ENCODE data around the gene DDA1.

Gene DDA1

GRCh38 chr19:17337675-17338432 is 28.5 kb downstream of the DDA1 start:
- Histone ChIP-seq H3K36me3 (ENCODE audit: control insufficient read depth in 1 of 2, insufficient read depth in 2 of 2, low read length in 2 of 2) (peaks cover 4 to 5% of the 10 kb centered on the region in 2 experiments), H3K4me1 (ENCODE audit: control insufficient read depth in 1 of 2, insufficient read depth in 2 of 2, low read length in 2 of 2) (peaks cover 19 to 20% of the 10 kb centered on the region in 2 experiments), H2AK5ac (ENCODE audit: low read length) (peak overlapping the region; percentile 49), H3K4ac (ENCODE audit: low read depth, low read length) (peak overlapping the region; percentile 1), H3K79me2 (ENCODE audit: control insufficient read depth, insufficient read depth, low read length, poor library complexity) (peaks cover 5% of the 10 kb centered on the region), H3K79me1 (ENCODE audit: low read length) (peaks cover 26% of the 10 kb centered on the region), H4K91ac (ENCODE audit: low read depth, low read length) (peak overlapping the region; percentile 60), H3K27ac (ENCODE audit: low read depth, low read length) (no peak overlapping the region), H4K12ac (ENCODE audit: low read depth, low read length) (peak overlapping the region; percentile 66), H3K23ac (ENCODE audit: low read length) (no peak overlapping the region), H3K18ac (ENCODE audit: low read length) (peak overlapping the region; percentile 51), H3K27me3 (ENCODE audit: insufficient read depth, low read length) (no peaks in the 10 kb centered on the region), H2BK120ac (ENCODE audit: insufficient read depth, low read length, poor library complexity) (peak overlapping the region; percentile 9), H3K9ac (ENCODE audit: low read length) (peak overlapping the region; percentile 80), H3K14ac (ENCODE audit: low read length) (peak overlapping the region; percentile 65), H3K4me2 (ENCODE audit: low read length) (peak overlapping the region; percentile 97), H3K9me3 (ENCODE audit: insufficient read depth, low read depth, low read length) (peaks cover 2% of the 10 kb centered on the region), H2AFZ (ENCODE audit: insufficient read depth, low read length, poor library complexity) (peak overlapping the region; percentile 56), H3K4me3 (ENCODE audit: low read depth, low read length) (peak overlapping the region; percentile 77), H2BK5ac (ENCODE audit: low read depth, low read length, poor library complexity) (no peak overlapping the region), H2BK12ac (ENCODE audit: low read length) (no peak overlapping the region), H4K8ac (ENCODE audit: low read depth, low read length) (peak overlapping the region; percentile 89)
- no CpG with 5 or more reads among the region's 50 CpGs for WGBS (ENCODE audit: extremely low coverage, insufficient coverage, insufficient read length)
- DNase-seq, result peak in 1 of 2 donors; percentile 25

- peaks cover 19 to 20% of the 10 kb centered on the region in 2 experiments for H3K4me1 ChIP-seq (ENCODE audit: control insufficient read depth in 1 of 2, insufficient read depth in 2 of 2, low read length in 2 of 2)
- WGBS (ENCODE audit: extremely low coverage, insufficient coverage, insufficient read length), result no CpG with 5 or more reads among the region's 30 CpGs
Observed at GRCh38 chr19:17338433-17339078, 29.2 kb downstream of the DDA1 start.

GRCh38 chr19:17339088-17339741 is 29.9 kb downstream of the DDA1 start:
- peaks cover 5% of the 10 kb centered on the region for H3K79me2 ChIP-seq (ENCODE audit: control insufficient read depth, insufficient read depth, low read length, poor library complexity)
- no peak overlapping the region for H3K14ac ChIP-seq (ENCODE audit: low read length)
- H2BK120ac ChIP-seq (ENCODE audit: insufficient read depth, low read length, poor library complexity), result no peak overlapping the region
- no peak overlapping the region for H3K27ac ChIP-seq (ENCODE audit: low read depth, low read length)
- no peak overlapping the region for H2BK12ac ChIP-seq (ENCODE audit: low read length)
- H3K36me3 ChIP-seq (ENCODE audit: control insufficient read depth in 1 of 2, insufficient read depth in 2 of 2, low read length in 2 of 2), result peaks cover 4 to 5% of the 10 kb centered on the region in 2 experiments
- no peak overlapping the region for H3K23ac ChIP-seq (ENCODE audit: low read length)
- DNase-seq, result no peak
- H3K9me3 ChIP-seq (ENCODE audit: insufficient read depth, low read depth, low read length), result no peaks in the 10 kb centered on the region
- H3K4me3 ChIP-seq (ENCODE audit: low read depth, low read length), result no peak overlapping the region
- H3K18ac ChIP-seq (ENCODE audit: low read length), result no peak overlapping the region
- no peak overlapping the region for H3K9ac ChIP-seq (ENCODE audit: low read length)
- no peak overlapping the region for H4K91ac ChIP-seq (ENCODE audit: low read depth, low read length)
- no peak overlapping the region for H2BK5ac ChIP-seq (ENCODE audit: low read depth, low read length, poor library complexity)
- peaks cover 13% of the 10 kb centered on the region in 2 experiments for H3K4me1 ChIP-seq (ENCODE audit: control insufficient read depth in 1 of 2, insufficient read depth in 2 of 2, low read length in 2 of 2)
- H3K4ac ChIP-seq (ENCODE audit: low read depth, low read length), result no peak overlapping the region
- H3K4me2 ChIP-seq (ENCODE audit: low read length), result no peak overlapping the region
- H3K79me1 ChIP-seq (ENCODE audit: low read length), result peaks cover 19% of the 10 kb centered on the region
- H2AK5ac ChIP-seq (ENCODE audit: low read length), result no peak overlapping the region
- no peak overlapping the region for H4K8ac ChIP-seq (ENCODE audit: low read depth, low read length)
- H3K27me3 ChIP-seq (ENCODE audit: insufficient read depth, low read length), result no peaks in the 10 kb centered on the region
- no peak overlapping the region for H2AFZ ChIP-seq (ENCODE audit: insufficient read depth, low read length, poor library complexity)
- no peak overlapping the region for H4K12ac ChIP-seq (ENCODE audit: low read depth, low read length)
- no CpG with 5 or more reads among the region's 34 CpGs for WGBS (ENCODE audit: extremely low coverage, insufficient coverage, insufficient read length)

More at GRCh38 chr19:17338433-17339078, 29.2 kb downstream of the DDA1 start:
- H3K4ac ChIP-seq (ENCODE audit: low read depth, low read length), result no peak overlapping the region
- H2BK12ac ChIP-seq (ENCODE audit: low read length), result no peak overlapping the region
- peak overlapping the region; percentile 97 for H3K4me2 ChIP-seq (ENCODE audit: low read length)
- no peaks in the 10 kb centered on the region for H3K27me3 ChIP-seq (ENCODE audit: insufficient read depth, low read length)
- H3K79me1 ChIP-seq (ENCODE audit: low read length), result peaks cover 26% of the 10 kb centered on the region
- H3K9ac ChIP-seq (ENCODE audit: low read length), result no peak overlapping the region
- H3K4me3 ChIP-seq (ENCODE audit: low read depth, low read length), result peak overlapping the region; percentile 77
- no peak overlapping the region for H3K23ac ChIP-seq (ENCODE audit: low read length)
- H2BK5ac ChIP-seq (ENCODE audit: low read depth, low read length, poor library complexity), result no peak overlapping the region
- no peak overlapping the region for H4K91ac ChIP-seq (ENCODE audit: low read depth, low read length)
- no peak overlapping the region for H2BK120ac ChIP-seq (ENCODE audit: insufficient read depth, low read length, poor library complexity)
- no peak for DNase-seq
- H3K79me2 ChIP-seq (ENCODE audit: control insufficient read depth, insufficient read depth, low read length, poor library complexity), result peaks cover 5% of the 10 kb centered on the region
- H3K9me3 ChIP-seq (ENCODE audit: insufficient read depth, low read depth, low read length), result peaks cover 2% of the 10 kb centered on the region
- H4K12ac ChIP-seq (ENCODE audit: low read depth, low read length), result peak overlapping the region; percentile 34
- peak overlapping the region; percentile 56 for H2AFZ ChIP-seq (ENCODE audit: insufficient read depth, low read length, poor library complexity)
- no peak overlapping the region for H4K8ac ChIP-seq (ENCODE audit: low read depth, low read length)
- no peak overlapping the region for H3K14ac ChIP-seq (ENCODE audit: low read length)
- H3K27ac ChIP-seq (ENCODE audit: low read depth, low read length), result no peak overlapping the region
- peak overlapping the region; percentile 51 for H3K18ac ChIP-seq (ENCODE audit: low read length)
- peak overlapping the region; percentile 49 for H2AK5ac ChIP-seq (ENCODE audit: low read length)
- H3K36me3 ChIP-seq (ENCODE audit: control insufficient read depth in 1 of 2, insufficient read depth in 2 of 2, low read length in 2 of 2), result peaks cover 4 to 5% of the 10 kb centered on the region in 2 experiments

- H3K27me3 ChIP-seq (ENCODE audit: insufficient read depth, low read length), result no peaks in the 10 kb centered on the region
Observed at GRCh38 chr19:17340302-17340870, 31.0 kb downstream of the DDA1 start.

More at GRCh38 chr19:17340302-17340870, 31.0 kb downstream of the DDA1 start:
- H3K4me2 ChIP-seq (ENCODE audit: low read length), result no peak overlapping the region
- H3K9me3 ChIP-seq (ENCODE audit: insufficient read depth, low read depth, low read length), result no peaks in the 10 kb centered on the region
- no peak overlapping the region for H2BK5ac ChIP-seq (ENCODE audit: low read depth, low read length, poor library complexity)
- no peak for DNase-seq
- H3K9ac ChIP-seq (ENCODE audit: low read length), result no peak overlapping the region
- H3K79me2 ChIP-seq (ENCODE audit: control insufficient read depth, insufficient read depth, low read length, poor library complexity), result peaks cover 2% of the 10 kb centered on the region
- H2BK12ac ChIP-seq (ENCODE audit: low read length), result no peak overlapping the region
- H3K36me3 ChIP-seq (ENCODE audit: control insufficient read depth in 1 of 2, insufficient read depth in 2 of 2, low read length in 2 of 2), result peaks cover 4 to 5% of the 10 kb centered on the region in 2 experiments
- no peak overlapping the region for H2AFZ ChIP-seq (ENCODE audit: insufficient read depth, low read length, poor library complexity)
- H3K18ac ChIP-seq (ENCODE audit: low read length), result no peak overlapping the region
- H4K91ac ChIP-seq (ENCODE audit: low read depth, low read length), result no peak overlapping the region
- H4K12ac ChIP-seq (ENCODE audit: low read depth, low read length), result no peak overlapping the region
- no peak overlapping the region for H3K4me3 ChIP-seq (ENCODE audit: low read depth, low read length)
- no peak overlapping the region for H3K4ac ChIP-seq (ENCODE audit: low read depth, low read length)
- H2AK5ac ChIP-seq (ENCODE audit: low read length), result no peak overlapping the region
- no CpG with 5 or more reads among the region's 21 CpGs for WGBS (ENCODE audit: extremely low coverage, insufficient coverage, insufficient read length)
- H3K23ac ChIP-seq (ENCODE audit: low read length), result no peak overlapping the region
- no peak overlapping the region for H4K8ac ChIP-seq (ENCODE audit: low read depth, low read length)
- peaks cover 8 to 10% of the 10 kb centered on the region in 2 experiments for H3K4me1 ChIP-seq (ENCODE audit: control insufficient read depth in 1 of 2, insufficient read depth in 2 of 2, low read length in 2 of 2)
- no peak overlapping the region for H3K14ac ChIP-seq (ENCODE audit: low read length)
- no peak overlapping the region for H3K27ac ChIP-seq (ENCODE audit: low read depth, low read length)
- H3K79me1 ChIP-seq (ENCODE audit: low read length), result peaks cover 11% of the 10 kb centered on the region
- no peak overlapping the region for H2BK120ac ChIP-seq (ENCODE audit: insufficient read depth, low read length, poor library complexity)
